ENCODE results near the gene ZNRF3.
"Not testable (repeated sequence)": the region's sequence is repeated elsewhere in the genome, so short reads cannot be mapped to it uniquely, and the experiment has no call there.

Gene ZNRF3

DNA sequence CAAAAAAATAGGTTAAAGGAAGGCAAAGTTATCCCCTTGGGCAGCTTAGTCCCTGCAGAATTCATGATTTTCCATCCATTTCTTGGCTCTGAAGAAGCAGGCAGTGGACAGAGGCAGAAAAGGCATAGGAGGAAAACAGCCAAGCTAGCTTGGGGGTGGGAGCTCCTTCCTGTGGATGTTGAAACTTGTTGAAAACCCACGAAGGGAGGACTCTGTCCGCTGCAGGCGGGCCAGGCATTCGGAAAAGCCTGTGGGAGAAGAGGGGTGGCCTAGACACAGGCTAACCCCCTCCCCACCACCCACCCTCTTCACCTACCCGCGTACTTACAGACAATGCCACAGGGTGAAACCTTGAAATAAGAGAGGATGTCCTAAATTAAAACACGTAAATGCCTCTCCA is 106.1 kb downstream of the ZNRF3 start:
- peak; percentile 41 for DNase-seq

DNA sequence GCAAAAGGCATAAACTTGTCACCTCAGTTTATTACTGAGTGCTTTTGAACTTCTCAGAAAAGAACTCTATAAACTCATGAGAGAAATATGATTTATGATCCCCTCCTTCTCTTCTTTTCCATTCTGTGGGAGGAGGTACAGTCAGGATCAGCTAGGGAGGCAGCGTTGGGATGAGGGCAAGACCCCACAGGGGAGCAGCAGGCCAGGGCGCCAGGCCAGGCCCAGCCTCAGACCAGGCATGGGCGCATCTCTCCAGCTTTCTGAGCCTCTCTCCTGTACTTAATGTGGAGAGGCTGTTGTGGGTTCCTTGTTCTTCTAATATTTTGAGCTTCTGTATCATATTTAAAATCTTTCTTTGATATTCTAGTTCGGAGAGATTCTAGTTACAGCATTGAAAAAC is 106.5 kb downstream of the ZNRF3 start:
- no peak for DNase-seq

DNA sequence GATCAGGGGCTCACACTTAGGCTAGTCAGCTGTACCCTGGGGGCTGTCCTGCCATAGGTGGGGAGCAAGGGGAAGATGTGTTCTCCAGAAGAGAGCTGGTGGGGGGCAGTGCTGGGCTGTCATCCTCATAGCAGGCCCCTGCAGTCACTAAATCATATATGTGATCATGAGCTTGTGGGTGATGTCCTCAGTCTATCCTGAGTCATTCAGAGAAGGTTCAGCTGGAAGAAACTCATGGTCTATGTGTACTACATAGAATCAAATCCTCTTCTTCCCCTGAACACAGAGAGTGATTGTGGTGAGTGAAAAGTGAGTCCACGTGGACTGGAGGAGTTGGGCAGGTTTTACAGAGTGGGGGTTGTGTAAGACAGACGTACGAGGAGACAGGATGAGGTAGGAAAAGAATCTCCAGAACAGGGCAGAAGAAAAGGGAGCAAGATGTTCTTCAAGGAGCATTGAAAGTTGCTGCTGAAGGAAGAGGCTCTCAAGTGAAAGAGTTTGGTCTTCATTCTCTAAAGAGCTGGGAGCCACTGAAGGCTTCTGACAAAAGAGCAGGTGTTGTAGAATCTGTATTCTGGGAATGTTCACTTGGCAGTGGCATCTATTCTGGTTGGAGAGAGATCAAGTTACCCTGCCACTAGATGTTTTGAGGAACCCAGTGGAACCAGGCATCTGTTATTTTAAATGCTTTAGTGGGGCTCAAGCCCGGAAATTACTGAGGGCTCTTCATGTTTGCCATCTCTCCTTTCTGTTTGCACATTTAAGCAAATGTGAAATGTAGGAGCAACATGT is 109.4 kb downstream of the ZNRF3 start:
- DNase-seq, result no peak

DNA sequence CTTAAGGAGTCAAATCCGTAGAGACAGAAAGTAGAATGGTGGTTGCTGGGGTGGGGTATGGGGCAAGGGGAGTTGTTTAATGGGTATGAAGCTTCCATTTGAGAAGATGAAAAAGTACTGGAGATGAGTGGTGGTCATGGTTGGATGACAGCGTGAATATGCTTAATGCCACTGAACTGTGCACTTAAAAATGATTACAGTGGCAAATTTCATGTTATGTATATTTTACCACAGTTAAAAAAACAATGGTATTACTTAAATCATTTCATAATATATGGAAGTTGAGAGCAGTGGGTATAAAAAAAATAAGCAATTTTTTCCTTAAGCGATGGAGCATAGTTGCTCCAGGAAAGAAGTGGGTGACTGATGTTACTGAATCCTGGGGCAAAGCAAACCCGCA is 111.2 kb downstream of the ZNRF3 start:
- DNase-seq, result no peak

DNA sequence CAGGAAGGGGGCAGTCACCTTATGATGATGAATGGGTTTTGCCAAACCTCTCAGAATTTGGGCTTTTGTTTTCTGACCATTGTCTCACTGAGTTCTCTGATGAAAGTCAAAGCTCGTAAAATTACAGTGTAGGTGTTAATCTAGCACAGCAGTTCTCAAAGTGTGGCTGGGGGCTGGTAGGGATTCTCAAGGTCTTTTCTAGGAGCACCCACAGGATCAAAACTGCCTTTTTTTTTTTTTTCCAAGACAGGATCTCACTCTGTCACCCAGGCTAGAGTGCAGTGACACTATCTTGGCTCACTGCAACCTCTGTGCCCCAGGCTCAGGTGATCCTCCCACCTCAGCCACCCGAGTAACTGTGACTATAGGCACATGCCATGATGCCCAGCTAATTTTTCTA is 112.2 kb downstream of the ZNRF3 start:
- no peak for DNase-seq

DNA sequence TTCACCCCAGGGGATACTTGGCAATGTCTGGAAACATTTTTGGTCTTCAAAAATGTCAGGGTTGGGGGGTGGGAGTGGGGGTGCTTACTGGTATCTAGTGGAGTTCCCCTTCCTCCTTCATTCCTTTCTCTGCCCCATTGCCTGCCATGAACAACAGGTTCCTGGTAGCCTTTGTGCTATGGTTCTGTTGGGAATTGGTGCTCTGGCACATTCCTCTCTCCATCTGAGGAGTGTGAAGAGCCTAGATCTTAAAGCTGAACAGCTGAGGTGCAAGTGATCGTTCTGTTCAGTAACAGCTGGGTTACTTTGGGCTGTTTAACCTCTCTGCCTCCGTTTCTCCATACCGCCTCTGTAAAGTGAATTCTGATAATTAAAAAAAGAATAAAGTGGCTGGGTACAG is 114.0 kb downstream of the ZNRF3 start:
- DNase-seq, result no peak

DNA sequence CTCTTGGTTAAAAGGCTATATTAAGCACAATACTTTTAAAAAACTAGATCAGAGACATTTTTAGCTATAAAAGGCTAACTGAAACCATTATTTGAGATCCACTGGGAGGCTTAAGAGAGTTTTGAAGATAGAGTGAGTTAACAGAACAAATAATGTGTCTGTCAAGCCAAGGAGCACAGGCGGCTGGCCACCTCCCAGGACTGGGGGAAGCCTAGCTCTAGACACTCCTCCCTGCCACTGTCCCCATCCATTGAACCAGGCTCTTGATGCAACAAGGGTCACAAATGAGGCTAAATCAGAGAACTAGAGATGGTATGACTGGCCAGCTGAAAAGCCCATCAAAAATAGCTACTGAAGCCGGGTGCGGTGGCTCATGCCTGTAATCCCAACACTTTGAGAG is 115.3 kb downstream of the ZNRF3 start:
- DNase-seq, result no peak

DNA sequence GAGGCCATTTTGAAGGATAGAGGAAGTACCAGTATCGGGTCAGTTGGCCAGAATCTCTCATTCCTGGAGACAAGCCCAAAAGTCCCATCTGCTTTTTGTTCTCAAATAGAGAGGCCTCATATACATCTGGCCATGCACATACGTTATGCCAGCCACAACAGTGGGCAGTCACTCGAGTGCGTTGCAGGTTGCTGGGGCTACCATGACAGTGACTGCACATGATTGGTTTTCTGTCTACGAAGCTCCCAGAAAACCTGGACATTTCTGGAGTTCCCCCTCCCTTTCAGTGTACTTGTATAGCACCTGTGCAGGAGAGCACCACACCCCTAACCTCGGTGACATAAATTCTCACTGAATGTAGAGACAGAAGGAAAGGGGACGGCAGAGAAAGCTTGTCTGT is 116.1 kb downstream of the ZNRF3 start:
- no peak for DNase-seq

DNA sequence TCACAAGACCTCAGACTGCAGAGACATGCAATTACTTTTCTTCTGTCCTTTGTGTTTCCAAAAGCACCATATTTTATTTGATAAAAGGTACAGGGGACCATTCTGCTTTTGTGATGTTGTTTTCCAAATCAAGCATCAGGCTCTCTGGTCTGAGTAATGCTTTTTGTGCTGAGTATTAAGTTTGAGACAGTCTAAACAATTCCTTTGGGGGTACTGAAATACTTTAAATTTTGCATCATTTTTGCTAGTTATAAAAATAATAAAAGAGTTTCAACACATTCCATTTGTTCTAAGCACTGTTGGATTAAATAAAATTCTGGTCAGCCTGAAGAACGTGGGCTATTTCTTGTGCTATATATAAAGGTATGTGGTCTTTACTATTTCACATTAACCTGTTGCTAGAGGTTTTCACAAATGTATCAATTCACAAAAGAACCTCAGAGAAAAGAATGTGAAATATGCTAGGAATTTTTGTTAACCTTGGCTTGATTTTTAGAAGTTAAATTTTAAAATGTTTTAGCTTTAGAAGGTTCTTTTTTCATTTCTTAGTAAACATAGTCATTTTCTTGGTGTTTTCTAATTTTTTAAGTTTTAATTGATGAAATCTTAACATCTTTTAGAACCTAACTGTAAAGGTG is 116.7 kb downstream of the ZNRF3 start:
- no peak for DNase-seq

DNA sequence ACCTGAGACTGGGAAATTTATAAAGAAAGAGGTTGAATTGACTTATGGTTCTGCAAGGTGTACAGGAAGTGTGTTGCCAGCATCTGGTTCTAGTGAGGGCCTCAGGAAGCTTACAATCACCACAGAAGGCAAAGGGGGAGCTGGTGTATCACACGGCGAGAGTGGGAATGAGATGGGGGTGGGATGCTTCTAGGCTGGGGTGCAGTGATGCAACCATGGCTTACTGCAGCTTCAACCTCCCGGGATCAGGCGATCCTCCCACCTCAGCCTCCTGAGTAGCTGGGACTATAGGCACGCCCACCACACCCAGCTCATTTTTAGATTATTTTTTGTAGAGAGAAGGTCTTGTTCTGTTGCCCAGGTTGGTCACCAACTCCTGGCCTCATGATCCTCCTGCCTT is 117.3 kb downstream of the ZNRF3 start:
- no peak for DNase-seq

DNA sequence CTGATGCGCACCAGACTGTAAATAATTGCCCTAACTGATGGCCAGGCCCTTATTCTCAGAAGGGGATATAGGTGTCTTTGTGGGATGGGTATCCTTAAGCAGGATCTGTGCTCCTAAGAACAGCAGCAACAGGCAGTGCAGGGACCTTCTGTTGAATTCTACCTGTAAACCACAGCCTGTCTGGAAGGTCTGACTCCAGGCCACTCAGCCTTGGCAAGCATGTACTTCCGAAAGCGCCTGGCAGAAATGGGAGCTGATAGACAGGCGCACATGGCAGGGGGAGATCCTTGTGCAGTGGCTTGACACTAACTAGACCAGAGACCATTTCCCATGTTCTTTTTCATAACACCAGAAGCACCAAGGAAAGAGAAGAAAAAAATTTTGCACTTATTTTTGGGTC is 119.2 kb downstream of the ZNRF3 start:
- DNase-seq, result no peak

DNA sequence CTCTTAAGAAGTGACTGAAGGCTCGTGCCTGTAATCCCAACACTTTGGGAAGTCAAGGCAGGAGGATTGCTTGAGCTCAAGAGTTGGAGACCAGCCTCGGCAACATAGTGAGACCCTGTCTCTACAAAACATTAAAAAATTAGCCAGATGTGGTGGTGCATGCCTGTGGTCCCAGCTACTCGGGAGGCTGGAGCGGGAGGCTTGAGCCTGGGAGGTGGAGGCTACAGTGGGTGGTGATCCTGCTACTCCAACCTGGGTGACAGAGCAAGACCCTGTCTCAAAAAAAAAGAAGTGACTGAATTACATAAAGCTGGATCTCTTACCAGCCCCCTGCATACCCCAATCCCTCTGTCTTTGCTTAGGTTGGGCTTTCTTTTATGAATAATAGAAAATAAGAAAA is 120.2 kb downstream of the ZNRF3 start:
- no peak for DNase-seq

DNA sequence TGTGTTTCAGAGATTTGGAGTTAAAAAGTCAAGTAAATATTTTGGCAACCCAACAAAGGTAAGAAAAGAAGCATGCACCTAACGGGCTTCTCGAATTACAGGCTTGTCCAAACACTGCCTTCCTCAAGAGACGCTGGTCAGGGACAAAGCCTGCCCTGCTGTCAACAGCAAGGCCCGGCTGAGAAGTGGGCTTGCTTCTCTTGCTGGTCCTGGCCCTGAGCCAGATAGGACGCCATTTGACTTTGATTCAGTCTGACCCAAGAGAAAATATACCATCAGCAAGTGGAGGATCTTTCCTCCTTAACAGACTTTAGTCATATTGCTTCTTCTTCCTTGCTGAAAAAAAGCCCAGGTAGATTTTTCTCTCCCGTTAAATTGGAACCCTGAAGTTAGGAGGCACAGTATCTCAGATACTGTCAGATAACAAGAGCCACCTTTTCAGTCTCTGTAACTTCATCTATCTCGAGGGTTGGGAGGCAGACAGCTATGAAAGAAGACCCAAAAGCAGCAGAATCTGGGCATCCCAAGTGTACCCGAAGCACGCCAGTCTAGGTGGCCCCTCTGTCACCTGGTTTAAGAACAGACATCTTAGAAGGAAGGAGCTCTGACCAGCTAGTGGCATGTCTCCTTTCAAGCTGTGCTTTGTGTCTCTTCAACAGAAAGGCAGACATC is 120.7 kb downstream of the ZNRF3 start:
- no peak for DNase-seq

DNA sequence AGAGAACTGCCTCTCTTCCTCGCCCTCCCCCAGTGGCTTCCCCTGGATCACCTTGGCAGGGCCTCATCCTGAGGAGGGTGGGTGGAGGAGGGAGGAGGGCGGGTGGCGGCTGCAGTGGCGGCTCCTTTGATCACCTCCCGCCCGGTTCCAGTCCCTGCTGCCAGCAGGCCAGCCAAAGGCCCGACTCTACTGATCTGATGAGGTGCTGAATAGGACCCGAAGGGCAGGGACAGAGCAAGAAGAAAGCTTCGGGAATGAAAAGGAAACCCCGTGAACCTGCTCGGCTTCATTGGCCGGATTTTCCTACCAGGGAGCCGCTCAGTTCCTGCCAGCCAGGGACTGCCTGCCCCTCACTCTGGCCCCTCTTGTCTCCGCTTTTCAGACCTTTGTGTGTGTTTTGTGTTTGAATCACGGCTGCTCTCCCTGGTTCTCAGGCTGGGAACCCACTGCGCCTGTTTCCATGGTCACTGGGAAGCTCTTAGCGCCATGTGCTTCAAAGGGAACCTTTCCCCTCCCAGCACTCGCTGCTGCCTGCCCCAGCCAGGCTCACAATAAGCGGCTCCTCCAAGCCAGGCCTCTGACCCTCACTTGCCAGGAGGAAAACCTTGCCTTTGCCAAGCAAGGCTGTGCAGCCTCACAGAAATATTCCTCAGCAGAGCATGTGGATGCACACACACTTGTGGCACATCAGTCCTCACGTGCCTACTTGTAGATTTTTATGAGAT is 121.4 kb downstream of the ZNRF3 start:
- no peak for DNase-seq

DNA sequence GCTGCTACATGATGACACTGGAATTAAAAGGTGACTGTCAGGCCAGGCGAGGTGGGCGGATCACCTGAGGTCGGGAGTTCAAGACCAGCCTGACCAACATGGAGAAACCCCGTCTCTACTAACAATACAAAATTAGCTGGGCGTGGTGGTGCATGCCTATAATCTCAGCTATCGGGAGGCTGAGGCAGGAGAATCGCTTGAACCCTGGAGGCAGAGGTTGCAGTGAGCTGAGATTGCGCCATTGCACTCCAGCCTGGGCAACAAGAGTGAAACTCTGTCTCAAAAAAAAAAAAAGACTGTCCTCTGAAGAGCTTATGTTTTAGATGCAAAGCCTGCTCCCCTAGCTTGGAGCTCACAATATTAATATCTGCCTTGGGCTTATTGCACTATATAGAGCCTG is 122.4 kb downstream of the ZNRF3 start:
- not testable (repeated sequence) for DNase-seq

DNA sequence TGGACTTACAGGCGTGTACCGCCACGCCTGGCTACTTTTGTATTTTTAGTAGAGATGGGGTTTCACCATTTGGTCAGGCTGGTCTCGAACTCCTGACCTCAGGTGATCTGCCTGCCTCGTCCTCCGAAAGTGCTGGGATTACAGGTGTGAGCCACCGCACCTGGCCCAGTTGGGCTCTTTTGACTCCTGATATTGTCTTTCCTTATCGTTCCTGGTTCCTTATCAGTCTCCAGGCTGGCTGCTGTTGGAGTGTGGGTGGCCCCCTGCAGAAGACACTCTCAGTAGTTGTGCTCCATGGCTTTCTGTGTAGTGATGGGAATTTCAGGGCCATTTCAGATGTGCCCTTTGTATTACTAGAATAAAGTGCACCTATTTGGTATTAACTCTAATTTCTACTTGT is 123.0 kb downstream of the ZNRF3 start:
- no peak for DNase-seq

DNA sequence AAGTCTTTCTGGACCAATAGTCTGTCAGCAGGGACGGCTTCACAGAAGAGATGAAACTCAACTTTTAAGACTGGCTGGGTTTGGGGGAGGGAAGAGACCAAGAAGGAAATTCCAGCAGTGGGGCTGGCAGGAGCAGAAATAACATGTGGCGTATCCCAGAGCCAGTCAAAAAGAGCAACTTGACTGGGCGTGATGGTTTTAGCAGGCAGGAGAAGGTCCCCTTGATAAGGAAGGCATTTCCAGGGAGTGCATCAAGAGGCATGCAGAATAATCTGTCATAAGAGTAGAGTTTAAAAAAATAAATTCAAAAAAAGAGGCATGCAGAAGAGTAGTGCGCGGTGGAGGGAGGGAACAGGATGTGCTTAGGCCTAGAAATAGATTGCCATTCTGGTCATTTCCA is 125.8 kb downstream of the ZNRF3 start:
- DNase-seq, result peak; percentile 46

DNA sequence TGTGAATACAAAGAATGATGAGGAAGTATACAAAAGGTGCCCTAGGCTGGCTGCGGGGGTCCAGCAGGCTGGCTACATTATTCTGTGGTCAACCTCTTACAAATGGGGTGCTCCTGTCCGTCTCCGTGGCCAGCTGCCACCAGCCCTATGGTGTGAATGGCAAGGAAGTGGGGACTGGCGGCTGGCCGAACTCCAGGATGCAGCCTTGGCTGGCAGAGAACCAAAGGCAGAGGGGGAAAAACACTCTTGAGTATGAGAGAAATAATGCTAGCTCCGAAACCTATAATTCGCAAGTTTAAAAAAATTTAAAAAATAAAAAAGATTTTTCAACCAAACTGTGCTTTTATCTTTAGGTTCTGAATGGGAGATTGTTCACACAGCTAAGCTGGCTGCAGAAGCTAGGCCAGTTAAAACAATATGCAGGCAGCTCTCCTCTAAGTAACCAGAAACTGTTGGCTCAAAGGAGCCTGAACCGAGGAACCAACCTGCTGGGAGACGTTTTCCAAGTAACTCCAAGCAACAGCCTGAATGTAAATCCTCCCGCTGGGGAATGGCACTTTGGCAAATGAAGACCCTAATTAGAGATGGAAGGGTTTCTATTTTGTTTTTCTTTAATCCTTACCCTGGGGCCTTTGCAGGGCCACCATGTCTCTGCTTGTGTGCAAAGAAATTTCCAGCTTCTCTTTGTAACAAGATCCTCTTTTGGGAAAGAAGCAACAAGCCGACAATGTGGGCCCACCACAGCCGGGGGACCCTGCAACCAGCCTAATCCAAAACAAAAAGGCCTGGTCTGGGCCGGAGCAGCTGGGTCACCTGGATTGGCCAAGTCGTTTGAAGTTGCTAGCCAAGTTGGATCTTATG is 128.1 kb downstream of the ZNRF3 start:
- no peak for DNase-seq

DNA sequence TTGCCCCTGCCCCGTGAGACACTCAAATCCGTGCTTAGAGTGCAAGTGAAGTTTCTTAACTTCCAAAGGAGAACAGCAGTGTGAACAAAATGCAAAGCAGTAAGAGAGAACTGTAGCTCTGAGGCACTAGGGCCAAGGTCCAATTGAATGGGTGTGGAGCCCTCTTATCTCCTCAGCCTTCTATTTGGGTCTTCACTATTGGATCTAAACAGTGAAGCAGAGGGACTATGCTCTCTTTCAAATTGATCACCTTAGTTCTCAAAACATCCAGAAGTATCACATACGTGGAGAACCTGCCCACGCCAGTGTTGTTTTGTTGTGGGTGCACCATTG is 128.7 kb downstream of the ZNRF3 start:
- DNase-seq, result no peak

DNA sequence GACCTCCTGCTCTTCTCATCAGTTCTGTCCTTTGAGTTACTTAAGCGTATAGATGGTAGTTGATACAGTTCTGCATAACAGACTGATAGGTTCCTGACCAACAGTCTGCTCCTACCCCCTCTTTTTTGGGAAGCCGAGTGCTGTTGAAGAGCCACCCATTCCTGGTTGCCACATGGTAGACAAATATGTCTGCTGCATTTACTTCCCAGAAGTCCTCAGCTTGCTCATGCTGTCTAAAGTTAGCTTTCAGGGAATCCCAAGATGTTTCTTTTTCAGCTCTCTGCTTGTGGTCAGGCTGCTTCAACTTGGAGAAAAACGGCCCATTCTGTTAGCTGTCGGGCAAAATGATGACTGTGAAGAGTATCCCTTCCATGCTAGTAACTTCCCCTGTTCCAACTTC is 129.6 kb downstream of the ZNRF3 start:
- DNase-seq, result no peak

DNA sequence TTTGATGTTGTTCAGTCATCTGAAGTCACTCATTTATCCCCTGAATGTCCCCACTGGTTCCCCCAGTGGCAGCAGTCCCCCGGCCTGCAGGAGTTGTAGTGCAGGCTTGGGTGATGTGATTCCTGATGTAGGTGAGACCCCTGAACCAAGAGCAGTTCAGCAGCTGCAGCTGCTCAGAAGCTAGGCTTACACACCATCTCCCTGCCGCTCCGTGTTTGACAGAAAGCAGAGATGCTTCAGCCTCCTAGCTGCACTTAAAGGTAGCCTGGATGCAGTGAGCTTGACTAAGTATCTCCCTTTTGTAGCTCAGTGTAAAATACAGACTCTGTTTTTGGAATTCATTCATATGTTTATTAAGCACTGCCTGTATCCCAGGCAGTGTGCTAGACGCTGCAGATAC is 130.9 kb downstream of the ZNRF3 start:
- DNase-seq, result no peak

DNA sequence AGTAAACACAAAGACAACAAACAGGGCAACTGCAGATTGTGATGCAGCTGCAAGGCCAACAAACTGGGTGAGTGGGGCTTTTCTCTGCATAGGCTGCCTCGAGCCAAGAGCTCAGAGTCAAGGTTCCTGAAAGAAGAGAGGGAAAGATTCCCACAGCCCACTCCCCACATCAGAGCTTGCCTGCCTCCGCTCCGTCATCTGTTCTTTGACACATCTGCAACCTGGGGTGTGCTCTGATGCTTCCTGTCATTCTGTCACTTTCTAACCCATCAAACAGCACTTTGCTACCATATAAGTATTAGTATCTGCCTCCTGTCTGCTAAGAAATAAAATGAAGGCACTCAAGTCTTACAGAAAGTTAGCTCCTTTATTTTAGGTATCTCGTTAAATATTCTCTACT is 131.4 kb downstream of the ZNRF3 start:
- DNase-seq, result no peak

Measured in NCI-H226 (cell line).